ENCODE measurements around the gene ZNF280C. TPM values are rescaled to one million over a fixed set of nuclear protein-coding genes. Genes with fewer than 3 reads are reported as not detected.

ZNF280C gene
- total and polyA plus RNA-seq, 2 donors from 2014 or later = 0.60 to 5.0 TPM

GRCh38 chrX:130262231-130262630, 6.5 kb downstream of the ZNF280C start:
- TF ChIP-seq, protein P1, sequence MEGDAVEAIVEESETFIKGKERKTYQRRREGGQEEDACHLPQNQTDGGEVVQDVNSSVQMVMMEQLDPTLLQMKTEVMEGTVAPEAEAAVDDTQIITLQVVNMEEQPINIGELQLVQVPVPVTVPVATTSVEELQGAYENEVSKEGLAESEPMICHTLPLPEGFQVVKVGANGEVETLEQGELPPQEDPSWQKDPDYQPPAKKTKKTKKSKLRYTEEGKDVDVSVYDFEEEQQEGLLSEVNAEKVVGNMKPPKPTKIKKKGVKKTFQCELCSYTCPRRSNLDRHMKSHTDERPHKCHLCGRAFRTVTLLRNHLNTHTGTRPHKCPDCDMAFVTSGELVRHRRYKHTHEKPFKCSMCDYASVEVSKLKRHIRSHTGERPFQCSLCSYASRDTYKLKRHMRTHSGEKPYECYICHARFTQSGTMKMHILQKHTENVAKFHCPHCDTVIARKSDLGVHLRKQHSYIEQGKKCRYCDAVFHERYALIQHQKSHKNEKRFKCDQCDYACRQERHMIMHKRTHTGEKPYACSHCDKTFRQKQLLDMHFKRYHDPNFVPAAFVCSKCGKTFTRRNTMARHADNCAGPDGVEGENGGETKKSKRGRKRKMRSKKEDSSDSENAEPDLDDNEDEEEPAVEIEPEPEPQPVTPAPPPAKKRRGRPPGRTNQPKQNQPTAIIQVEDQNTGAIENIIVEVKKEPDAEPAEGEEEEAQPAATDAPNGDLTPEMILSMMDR (IDR thresholded peaks at IDR 0.05; ENCODE audit: borderline replicate concordance, extremely low read depth, insufficient read depth) = no peak
- Histone ChIP-seq H3K4me1 (ENCODE audit: control insufficient read depth in 2 of 3, insufficient read depth in 2 of 3, low read depth in 1 of 3, low read length in 3 of 3) (no peaks in the 10 kb centered on the region), H3K4me3 (ENCODE audit: low read length in 3 of 3) (no peak overlapping the region), H3K27ac (ENCODE audit: low read depth in 2 of 2, low read length in 2 of 2) (no peak overlapping the region), H3K9ac (ENCODE audit: low read length in 3 of 3) (no peak overlapping the region), H3K36me3 (ENCODE audit: control insufficient read depth in 2 of 3, insufficient read depth in 3 of 3, low read length in 3 of 3) (no peaks in the 10 kb centered on the region), H3K9me3 (ENCODE audit: control insufficient read depth in 2 of 3, insufficient read depth in 1 of 3, low read length in 3 of 3) (no peaks in the 10 kb centered on the region), H3K27me3 (ENCODE audit: control insufficient read depth, insufficient read depth, low read length) (no peaks in the 10 kb centered on the region)
- FAIRE-seq = no peak
- intact Hi-C loops (cut with DNase I) = no loop called here
- no peak for DNase-seq

DNA sequence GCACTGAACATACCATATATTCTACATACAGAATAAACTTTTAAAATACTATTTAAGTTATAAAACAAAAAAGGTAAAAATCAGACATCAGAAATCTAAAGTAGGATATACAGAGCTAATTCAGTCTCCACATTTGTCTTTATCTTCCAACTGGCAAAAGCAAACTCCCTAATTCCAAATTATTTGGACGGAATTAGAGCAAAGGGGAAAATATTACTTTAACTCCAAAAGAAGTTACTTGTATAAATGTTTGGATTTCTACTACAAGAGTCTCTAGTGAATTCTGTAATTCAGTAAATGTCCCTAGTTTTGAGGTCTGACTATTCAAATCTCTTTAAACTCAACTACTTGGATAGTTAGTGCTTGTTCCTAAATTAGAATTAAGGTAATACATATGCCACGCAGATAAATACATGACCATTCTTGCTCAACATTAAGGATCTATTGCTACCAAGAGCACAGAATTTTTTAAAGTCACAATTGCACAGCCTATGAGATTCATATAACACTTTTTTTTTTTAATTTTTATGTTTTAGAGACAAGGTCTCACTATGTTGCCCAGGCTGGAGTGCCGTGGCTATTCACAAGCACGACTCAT, 7.3 kb downstream of the ZNF280C start:
- no peak overlapping the region for H3K27ac ChIP-seq (ENCODE audit: low read depth in 2 of 2, low read length in 2 of 2)
- DNase-seq (no peak), FAIRE-seq (peak; percentile 74)
- H3K36me3 ChIP-seq (ENCODE audit: control insufficient read depth in 2 of 3, insufficient read depth in 3 of 3, low read length in 3 of 3) = no peaks in the 10 kb centered on the region
- TF ChIP-seq, protein P1 (IDR thresholded peaks at IDR 0.05; ENCODE audit: borderline replicate concordance, extremely low read depth, insufficient read depth) = no peak
- no peaks in the 10 kb centered on the region for H3K9me3 ChIP-seq (ENCODE audit: control insufficient read depth in 2 of 3, insufficient read depth in 1 of 3, low read length in 3 of 3)
- intact Hi-C loops (cut with DNase I) = no loop called here
- H3K9ac ChIP-seq (ENCODE audit: low read length in 3 of 3) = no peak overlapping the region
- H3K27me3 ChIP-seq (ENCODE audit: control insufficient read depth, insufficient read depth, low read length) = no peaks in the 10 kb centered on the region
- no peak overlapping the region for H3K4me3 ChIP-seq (ENCODE audit: low read length in 3 of 3)
- H3K4me1 ChIP-seq (ENCODE audit: control insufficient read depth in 2 of 3, insufficient read depth in 2 of 3, low read depth in 1 of 3, low read length in 3 of 3) = no peaks in the 10 kb centered on the region

DNA sequence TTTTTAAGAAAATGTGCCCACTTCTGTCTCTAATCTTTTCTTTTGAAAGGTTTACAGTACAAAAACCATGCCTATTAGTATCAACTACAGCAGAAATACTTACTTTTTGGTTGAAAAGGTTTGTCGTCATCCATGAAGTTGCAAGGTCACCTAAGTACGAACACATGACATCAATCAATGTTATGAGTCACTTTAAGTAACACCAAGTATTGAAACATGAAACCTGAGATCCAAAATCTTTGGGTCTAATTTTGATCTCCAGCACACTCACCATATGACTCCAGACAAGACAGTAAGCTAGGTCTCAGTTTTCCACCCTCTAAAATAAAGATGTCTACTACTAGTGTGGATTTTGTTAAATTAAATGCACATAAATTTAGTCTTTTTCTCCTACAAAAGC, 8.4 kb downstream of the ZNF280C start:
- H3K4me3 ChIP-seq (ENCODE audit: low read length in 3 of 3) = no peak overlapping the region
- intact Hi-C loops (cut with DNase I) = no loop called here
- H3K9ac ChIP-seq (ENCODE audit: low read length in 3 of 3) = no peak overlapping the region
- H3K36me3 ChIP-seq (ENCODE audit: control insufficient read depth in 2 of 3, insufficient read depth in 3 of 3, low read length in 3 of 3) = no peaks in the 10 kb centered on the region
- H3K9me3 ChIP-seq (ENCODE audit: control insufficient read depth in 2 of 3, insufficient read depth in 1 of 3, low read length in 3 of 3) = no peaks in the 10 kb centered on the region
- no peaks in the 10 kb centered on the region for H3K27me3 ChIP-seq (ENCODE audit: control insufficient read depth, insufficient read depth, low read length)
- TF ChIP-seq, protein P1 (IDR thresholded peaks at IDR 0.05; ENCODE audit: borderline replicate concordance, extremely low read depth, insufficient read depth) = no peak
- no peaks in the 10 kb centered on the region for H3K4me1 ChIP-seq (ENCODE audit: control insufficient read depth in 2 of 3, insufficient read depth in 2 of 3, low read depth in 1 of 3, low read length in 3 of 3)
- H3K27ac ChIP-seq (ENCODE audit: low read depth in 2 of 2, low read length in 2 of 2) = no peak overlapping the region
- FAIRE-seq = no peak
- no peak for DNase-seq

GRCh38 chrX:130253916-130254315, 14.8 kb downstream of the ZNF280C start:
- no peaks in the 10 kb centered on the region for H3K36me3 ChIP-seq (ENCODE audit: control insufficient read depth in 2 of 3, insufficient read depth in 3 of 3, low read length in 3 of 3)
- no peaks in the 10 kb centered on the region for H3K4me1 ChIP-seq (ENCODE audit: control insufficient read depth in 2 of 3, insufficient read depth in 2 of 3, low read depth in 1 of 3, low read length in 3 of 3)
- no peaks in the 10 kb centered on the region for H3K27me3 ChIP-seq (ENCODE audit: control insufficient read depth, insufficient read depth, low read length)
- no peak for DNase-seq
- TF ChIP-seq, protein P1 (IDR thresholded peaks at IDR 0.05; ENCODE audit: borderline replicate concordance, extremely low read depth, insufficient read depth) = no peak
- intact Hi-C loops (cut with DNase I) = no loop called here
- H3K9ac ChIP-seq (ENCODE audit: low read length in 3 of 3) = no peak overlapping the region
- no peak overlapping the region for H3K4me3 ChIP-seq (ENCODE audit: low read length in 3 of 3)
- H3K9me3 ChIP-seq (ENCODE audit: control insufficient read depth in 2 of 3, insufficient read depth in 1 of 3, low read length in 3 of 3) = no peaks in the 10 kb centered on the region
- H3K27ac ChIP-seq (ENCODE audit: low read depth in 2 of 2, low read length in 2 of 2) = no peak overlapping the region
- no peak for FAIRE-seq

Data from kidney (tissue), 14 donors.